Stimulated activated CD4-positive, alpha-beta T cell treated with anti-CD3 and anti-CD28 coated beads, Interleukin-1b, Interleukin-23, amount 100 ng/mL, for 4 hours (primary cell): ENCODE data around the gene C3orf33.
"Not testable (repeated sequence)": the region's sequence is repeated elsewhere in the genome, so short reads cannot be mapped to it uniquely, and the experiment has no call there.

Experiments
- DNase-seq, 2 donors: peaks; one replicate each; pipeline ENCODE4 v3.0.0-alpha.2; 2020; ENCODE audit warnings: low read depth in 2 of 2

The C3orf33 gene, protein sequence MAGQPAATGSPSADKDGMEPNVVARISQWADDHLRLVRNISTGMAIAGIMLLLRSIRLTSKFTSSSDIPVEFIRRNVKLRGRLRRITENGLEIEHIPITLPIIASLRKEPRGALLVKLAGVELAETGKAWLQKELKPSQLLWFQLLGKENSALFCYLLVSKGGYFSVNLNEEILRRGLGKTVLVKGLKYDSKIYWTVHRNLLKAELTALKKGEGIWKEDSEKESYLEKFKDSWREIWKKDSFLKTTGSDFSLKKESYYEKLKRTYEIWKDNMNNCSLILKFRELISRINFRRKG

DNA sequence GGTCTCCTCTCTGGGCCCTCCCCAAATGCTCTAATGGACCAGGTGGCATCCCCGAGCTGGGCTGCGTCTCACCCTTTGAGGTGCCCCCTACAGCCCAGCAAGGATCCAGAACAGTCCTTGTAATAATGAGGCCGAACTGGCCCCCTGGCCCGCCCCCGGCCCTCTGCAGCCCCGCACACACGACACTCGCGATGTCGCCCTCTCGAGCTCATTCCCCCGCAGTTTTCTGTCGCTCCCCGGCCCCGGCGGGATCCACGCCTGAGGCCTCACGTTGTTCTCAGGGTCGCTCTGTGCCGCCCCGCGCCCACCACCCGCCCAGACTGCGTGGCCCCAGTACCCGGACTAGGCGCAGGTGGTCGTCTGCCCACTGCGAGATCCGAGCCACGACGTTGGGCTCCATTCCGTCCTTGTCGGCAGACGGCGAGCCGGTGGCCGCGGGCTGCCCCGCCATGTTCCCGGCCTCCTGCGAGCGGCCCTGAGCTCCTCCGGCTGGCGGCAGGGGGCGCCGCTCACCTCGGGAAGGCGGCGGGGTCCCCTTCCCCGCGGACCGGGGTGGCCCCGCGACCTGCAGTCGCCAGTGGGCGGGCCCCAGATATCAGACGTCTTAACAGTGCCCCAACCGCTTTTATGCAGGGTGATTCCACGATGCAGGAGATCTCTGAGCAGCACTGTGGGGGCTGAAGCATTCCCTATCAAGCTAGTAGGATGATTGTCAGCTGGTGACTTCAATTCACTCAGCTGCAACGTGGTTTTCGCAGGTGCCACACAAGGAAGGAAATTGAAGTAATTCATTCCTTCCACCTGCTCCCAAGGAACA is at the start of gene C3orf33:
Gene C3orf33, minus strand, starts transcription at position 477 of the 817 bp plus-strand sequence. Its CDS starts 26 bp downstream, at position 451.
- DNase-seq = peak; percentile 57 to 75

DNA sequence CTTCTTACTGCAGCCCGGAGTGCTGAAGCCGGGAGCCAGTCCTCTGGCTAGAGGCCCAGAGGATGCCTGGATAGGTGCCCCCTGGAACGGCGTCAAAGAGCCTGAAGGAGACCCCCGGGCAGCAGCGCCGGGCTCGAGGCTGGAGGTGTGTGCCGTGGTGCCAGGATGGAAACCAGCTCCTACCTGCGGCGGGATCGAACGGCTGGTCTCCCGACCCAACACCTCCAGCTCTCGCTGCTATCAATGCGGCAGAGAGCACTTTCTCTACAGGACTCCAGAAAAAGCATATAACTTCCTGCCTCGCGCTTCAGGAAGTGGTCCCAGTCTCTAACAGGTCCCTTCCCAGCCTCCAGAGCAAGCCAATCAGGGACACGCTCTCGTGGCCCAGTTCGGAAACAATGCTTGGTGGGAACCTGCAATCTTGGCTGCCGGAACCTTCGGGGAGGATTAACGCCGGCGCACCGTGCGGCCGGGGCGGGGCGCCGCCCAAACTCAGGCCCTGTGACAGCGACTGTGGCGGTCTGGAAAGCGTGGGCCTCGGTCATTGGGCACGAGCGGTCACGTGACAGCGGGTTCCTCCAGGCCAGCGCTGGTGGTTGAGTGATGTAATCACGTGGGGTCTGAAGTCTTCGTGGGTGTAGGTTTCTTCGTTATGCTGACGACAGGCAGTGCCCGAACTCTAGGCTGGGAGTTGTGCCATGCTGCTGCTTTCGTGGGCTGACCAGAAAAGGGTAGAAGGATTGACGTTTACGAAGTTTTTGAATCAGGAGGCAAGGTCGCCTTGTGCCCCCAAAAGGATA is 48.3 kb upstream of the C3orf33 start, which contains the start of gene SLC33A1:
Gene SLC33A1, minus strand, starts transcription at position 287 of the 800 bp plus-strand sequence. CDS start 430 bp downstream, outside the sequence.
- peak; percentile 94 to 96 for DNase-seq

DNA sequence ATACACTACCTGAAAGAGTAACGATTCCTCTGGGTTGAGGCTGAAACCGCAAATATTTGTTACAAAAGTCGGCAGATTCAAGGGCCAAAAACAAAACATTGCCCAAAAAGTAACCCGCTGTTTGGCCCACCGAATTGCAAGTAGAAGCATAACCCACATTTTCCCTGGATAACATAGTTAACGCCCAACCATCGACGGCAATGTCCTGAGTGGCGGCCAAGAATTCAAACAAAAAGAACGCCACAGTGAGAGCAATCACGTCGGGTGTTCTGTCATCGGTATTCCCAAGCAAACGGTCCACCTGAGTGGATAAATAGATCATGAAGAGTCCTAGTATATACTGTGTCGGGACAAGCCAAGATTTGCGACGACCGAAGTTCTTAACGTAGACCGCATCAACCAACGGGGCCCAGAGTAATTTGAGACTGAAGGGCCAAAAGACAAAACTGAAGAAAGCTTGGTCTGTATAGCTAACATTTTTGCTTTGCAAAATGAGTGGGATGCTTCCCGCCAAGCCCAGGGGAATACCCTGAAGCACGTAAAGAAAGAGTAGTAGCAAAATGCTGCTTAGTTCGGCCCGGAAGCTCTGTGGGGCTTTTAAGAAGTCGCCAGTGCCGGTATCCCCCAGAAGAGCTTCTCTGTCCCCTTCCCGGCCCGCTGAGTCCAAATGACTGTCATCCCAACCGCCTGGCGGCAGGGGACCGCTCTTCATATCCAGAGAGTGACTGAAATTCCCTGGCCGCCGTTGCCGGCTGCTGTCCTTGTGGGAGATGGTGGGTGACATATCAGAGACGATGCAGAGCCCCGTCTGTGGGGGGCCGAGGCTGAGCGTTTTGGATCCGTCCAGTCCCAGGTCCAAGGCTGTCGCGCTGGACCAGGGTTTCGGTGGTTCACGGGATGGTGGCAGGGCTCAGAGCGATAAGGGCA is 47.4 kb upstream of the C3orf33 start:
- peak in 1 of 2 donors; percentile 7 for DNase-seq

DNA sequence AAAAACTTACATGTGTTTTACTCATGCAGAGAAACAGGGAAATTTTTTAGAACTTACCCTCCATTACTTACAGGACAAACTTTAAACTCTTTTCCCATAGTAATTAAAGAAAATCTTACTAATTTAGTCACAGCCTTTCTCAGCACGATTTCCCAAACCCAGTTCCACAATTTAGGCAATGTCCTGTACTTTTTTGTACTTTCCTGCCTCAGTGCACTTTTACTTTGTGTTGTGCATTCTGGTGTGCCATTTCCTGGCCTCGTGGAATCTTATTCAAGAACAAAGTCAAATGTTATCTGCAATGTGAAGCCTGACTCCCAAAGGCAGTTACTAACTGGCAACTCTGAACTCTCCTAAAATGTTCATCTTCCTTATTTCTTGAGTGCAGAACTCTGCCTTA is 46.3 kb upstream of the C3orf33 start:
- DNase-seq = no peak

DNA sequence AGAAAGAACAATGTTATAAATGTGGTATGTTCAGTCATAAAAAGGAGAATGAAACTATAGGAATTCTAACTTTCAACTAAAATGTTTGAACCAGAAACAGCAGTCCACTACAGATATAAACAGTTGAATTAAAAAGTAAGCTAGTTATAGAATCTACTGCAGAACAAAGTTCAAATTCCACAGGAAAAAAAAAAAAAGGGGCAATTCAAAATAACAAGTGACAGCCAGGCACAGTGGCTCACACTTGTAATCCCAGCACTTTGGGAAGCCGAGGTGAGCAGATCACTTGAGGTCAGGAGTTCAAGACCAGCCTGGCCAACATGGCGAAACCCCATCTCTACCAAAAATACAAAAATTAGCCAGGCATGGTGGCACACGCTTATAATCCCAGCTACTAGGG is 43.3 kb upstream of the C3orf33 start:
- DNase-seq = not testable (repeated sequence)

DNA sequence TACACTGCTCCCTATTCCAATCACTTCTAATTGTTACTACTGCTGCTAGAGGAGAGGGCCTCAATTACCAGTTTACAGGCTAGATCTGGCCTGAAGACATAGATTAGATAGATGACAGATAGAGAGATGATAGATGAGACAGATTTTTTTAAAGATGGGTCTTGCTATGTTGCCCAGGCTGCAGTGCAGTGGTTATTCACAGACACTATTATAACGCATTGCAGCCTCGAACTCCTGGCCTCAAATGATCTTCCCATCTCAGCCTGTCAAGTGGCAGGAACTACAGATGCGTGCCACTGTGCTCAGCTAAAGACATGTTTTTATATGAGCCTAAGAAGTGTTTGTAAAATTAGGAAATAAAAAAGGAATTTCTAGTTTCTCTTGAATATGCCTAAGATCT is 41.9 kb upstream of the C3orf33 start:
- DNase-seq = no peak

DNA sequence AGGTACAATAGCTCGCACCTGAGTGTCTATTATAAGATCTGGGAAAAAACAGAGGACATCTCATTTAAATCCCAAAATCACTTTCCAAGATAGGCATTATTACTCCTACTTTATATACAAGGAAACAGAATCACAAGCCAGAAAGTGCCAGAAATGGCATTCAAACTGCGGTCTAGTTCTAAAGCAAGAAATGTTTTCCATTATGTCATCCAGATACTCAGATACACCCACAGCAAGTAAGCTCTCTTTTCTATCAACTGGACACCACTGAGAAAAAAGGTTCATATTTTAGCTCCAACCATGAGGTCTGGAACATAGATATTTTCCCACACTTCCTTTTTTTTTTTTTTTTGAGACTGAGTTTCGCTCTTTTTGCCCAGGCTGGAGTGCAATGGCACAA is 40.0 kb upstream of the C3orf33 start:
- DNase-seq = no peak

DNA sequence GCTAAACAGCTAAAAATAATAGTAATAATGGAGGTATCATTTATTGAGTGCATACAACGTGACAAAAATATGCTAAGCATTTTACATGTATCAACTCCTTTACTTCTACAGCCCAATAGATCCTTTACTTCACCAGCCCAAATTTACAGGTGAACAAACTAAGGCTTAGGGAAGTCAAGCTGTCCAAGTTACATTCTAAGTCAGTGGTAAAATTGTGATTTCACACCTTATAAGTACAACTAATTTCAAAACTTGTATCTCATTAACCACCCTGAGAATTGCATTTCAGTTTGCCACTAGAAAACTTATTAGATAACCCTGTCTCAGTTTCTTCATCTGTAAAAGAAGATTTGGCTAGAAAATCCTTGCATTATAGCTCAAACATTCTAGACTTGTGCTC is 37.5 kb upstream of the C3orf33 start:
- no peak for DNase-seq

DNA sequence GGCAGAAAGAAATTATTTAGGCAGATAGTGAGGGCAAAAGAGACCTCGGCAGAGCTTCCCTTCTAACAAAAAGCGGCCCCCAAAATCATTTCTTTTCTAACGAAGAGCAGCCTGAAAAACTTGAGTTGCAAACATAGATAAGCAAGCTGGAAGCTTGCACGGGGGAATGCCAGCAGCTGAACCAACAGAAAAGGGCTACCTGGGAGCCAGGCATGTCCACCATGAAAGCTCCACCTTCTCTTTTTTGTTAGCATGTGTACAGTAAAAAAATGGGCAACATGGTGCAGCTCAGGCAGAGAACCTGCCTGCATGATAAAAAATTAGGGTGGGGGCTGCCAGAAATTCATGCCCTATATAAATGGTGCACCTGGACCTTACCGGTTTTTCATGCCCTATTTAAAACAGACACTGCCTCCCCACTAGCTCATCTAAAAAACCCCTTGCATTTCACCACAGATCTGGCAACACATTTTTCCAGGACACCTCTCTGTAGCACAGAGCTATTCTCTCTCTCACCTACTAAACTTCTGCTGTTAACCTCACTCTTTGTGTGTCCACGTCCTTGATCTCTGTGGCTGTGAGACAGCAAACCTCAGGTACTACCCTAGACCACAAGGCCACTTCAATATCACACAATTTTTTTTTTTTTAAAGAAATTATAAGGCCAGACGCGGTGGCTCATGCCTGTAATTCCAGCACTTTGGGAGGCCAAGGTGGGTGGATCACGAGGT is 29.4 kb upstream of the C3orf33 start:
- no peak for DNase-seq

DNA sequence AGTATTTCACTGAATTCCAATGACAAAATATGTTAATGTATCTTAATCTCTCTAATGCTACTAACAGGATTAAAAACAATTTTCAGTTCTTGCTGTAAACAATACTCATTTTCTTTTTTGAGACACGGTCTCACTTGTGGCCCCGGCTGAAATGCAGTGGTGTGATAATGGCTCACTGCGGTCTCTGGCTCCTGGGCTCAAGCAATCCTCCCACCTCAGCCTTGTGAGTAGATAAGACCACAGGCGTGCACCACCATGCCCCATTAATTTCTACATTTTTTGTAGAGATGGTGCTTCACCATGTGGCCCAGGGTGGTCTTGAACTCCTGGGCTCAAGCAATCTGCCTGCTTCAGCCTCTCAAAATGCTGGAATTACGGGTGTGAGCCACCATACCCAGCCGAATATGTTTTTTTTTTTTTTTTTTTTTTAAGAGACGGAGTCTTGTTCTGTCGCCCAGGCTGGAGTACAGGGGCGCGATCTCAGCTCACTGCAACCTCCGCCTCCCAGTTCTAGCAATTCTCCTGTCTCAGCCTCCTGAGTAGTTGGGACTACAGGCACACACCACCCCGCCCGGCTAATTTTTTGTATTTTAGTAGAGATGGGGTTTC is 22.5 kb upstream of the C3orf33 start:
- DNase-seq = not testable (repeated sequence)

DNA sequence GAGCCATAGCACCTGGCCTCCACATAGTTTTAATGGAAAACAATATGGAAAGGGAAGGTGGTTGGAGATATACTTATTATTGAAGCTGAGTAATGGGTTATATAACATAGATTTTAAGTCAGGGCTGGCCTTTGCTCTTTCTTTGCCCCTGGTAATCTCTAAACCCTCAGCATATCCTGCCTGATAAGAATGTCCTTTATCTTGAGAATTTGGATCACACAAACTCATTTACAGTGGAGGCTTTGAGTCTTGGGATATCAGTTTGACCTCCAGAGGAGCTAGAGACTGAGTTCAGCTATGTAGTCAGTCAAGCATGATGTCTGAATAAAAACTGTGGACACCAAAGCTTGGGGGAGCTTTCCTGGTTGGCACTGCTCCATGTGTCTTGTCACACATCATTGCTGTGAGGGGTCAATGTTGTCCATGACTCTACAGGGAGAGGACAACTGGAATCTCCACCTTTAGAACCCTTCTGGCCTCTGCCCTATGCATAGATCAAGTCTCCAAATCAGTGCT is 9.0 kb upstream of the C3orf33 start:
- no peak for DNase-seq

DNA sequence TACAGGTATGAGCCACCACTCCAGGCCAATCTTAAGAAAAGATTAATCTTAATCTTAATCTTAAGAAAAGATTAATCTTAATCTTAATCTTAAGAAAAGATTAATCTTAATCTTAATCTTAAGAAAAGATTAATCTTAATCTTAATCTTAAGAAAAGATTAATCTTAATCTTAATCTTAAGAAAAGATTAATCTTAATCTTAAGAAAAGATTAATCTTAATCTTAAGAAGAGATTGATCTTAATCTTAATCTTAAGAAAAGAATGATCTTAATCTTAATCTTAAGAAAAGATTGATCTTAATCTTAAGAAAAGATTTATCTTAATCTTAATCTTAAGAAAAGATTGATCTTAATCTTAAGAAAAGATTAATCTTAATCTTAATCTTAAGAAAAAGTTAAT is 7.1 kb upstream of the C3orf33 start:
- DNase-seq = not testable (repeated sequence)

DNA sequence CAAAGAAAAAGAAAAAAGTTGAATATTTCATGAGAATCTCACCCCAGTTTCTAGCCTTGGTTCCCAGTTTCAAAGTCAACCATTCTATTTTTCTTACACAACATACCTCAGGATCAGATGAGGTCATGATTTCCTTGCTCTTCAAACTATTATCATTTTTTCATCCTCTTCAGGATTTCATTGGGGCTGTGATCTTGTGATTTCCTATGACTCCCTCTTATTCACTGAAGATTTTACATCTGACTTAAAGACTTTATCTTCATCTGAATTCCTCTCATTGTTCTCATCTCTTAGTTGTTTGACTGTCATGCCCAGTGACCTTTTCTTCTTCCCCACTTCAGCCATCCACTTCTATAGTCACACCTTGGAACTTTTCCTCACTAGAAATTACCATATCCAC is 3.1 kb upstream of the C3orf33 start:
- DNase-seq = no peak

DNA sequence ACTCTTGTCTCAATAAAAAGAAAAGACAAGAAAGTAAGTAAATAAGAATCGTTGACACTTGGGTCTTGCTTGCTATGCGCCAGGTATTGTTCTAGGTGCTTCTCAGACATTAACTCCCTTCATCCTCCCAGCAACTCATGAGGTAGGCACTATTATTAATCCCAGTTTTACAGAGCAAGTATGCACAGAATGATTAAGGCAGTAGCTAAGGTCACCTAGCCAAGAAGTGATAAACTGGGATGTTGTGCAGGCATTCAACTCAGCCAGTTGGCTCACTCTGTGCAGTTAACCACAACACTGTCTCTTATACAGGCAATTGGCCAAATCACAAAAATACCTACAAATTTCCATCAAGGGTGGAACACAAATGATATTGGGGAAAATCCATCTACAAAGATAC is 1.7 kb upstream of the C3orf33 start:
- no peak for DNase-seq

DNA sequence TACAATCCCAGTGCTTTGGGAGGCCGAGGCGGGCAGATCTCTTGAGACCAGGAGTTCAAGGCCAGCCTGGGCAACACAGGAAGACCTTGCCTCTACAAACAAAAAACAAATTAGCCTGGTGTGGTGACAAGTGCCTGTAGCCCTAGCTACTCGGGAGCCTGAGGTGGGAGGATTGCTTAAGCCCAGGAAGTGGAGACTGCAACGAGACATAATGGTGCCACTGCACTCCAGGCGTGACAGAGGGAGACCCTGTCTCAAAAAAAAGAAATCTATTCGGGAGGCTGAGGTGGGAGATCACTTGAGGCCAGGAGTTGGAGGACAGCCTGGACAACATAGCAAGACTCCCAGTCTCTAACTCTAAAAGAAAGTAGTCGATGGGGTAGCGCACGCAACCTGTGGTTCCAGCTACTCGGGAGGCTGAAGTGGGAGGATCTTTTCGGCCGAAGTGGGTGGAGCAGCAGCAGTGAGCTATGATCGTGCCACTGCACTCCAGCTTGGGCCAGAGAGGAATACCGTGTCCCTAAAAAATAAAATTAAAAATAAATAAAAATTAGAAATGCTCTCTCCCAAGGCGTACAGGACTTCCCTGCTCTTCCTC is 775 bp downstream of the C3orf33 start:
- peak; percentile 10 to 30 for DNase-seq

DNA sequence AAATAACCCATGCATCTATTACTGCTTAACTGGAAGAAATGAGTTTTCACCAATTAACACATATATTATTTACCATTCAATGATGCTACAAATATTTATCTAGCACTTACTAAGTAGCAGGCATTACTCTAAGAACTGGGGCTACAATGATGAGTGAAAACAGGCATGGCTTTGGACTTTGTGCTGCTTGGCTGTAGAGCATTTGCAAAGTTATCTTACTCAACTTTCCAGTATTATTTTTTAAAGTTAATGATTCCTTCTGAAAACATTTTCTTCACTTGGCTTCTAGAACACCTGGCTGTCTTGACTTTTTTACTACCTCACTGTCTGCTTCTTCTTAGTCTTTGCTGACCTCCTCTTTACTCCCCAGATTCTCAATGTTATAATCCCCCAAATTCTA is 1.8 kb downstream of the C3orf33 start:
- DNase-seq = no peak

DNA sequence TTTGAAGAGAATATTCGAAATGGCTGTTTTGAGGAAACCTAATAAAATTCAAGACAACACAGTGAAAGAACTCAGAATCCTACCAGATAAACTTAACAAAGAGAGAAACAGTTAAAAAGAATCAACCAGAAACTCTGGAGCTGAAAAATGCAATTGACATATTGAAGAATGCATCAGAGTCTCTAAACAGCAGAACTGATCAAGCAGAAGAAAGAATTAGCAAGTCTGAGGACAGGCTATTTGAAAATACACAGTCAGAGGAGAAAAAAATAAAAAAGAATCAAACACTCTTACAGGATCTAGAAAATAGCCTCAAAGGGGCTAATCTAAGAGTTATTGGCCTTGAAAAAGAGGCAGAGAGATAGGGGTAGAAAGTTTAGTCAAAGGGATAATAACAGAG is 13.5 kb downstream of the C3orf33 start:
- no peak for DNase-seq

DNA sequence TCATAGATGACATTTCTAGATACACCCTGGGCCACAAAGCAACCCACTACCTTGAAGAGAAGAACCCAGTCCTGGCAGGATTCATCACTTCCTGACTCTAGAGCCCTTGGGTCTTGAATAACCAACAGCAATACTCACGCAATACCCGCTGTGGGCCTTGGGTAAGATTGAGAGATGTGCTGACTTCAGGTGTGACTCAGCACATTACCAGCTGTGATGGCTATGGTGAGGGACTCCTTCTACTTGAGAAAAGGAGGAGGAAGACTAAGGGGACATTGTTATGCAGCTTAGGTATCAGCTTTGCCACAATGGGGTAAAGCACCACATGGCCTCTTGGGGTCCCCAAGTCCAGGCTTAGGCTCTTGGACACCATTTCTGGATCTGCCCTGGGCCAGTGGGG is 14.9 kb downstream of the C3orf33 start:
- DNase-seq = no peak

DNA sequence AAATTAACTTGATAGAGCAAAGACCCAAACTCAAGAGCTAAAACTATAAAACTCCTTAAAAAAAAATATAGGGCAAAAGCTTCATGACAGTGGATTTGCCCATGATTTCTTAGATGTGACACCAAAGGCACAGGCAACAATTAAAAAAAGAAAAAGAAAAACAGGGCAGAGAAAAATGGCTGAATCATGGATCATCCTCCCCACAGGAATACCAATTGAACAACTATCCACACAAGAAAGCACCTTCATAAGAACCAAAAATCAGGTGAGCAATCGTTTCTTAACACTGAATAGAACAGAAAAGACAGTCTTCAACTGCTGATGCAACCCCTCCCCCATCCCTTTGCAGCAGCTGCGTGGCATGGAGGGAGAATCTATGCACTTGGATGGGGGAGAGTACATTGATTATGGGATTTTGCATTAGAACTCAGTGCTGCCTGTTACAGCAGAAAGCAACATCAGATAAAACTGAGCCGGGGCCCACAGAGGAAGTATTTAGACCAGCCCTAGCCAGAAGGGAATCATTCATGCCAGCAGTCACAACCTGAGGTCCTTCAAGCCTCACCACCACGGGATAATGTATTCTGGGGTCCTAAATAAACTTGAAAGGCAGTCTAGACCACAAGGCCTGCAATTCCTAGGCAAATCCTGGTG is 15.7 kb downstream of the C3orf33 start:
- no peak for DNase-seq
